GM23338 (cell line): ENCODE results near the gene ADAT1. TPM values are rescaled to one million over a fixed set of nuclear protein-coding genes. Genes with fewer than 3 reads are reported as not detected.

Experiments used
- ATAC-seq: fragments of 200-7000 bp; cut with Tn5 transposase; 3 replicates; pipeline ENCODE4 v1.9.1; 2020
- DNase-seq: peaks from one replicate; pipeline ENCODE4 v3.0.0-alpha.2; 2015; ENCODE audit warnings: low spot score
- H2AFZ ChIP-seq: fragments of 200-600 bp; sonication (generic); 2 replicates; pipeline ENCODE4 v1.8.0; 2016; ENCODE audit warnings: antibody characterized with exemption, mild to moderate bottlenecking, moderate library complexity
- H3F3A ChIP-seq: fragments of 200-600 bp; sonication (generic); replicated peaks from 2 replicates; pipeline ENCODE4 v1.8.0; 2017; ENCODE audit warnings: antibody characterized with exemption, mixed run types, low read depth
- H3K27ac ChIP-seq: fragments of 200-600 bp; sonication (generic); 2 replicates; pipeline ENCODE4 v1.6.1; 2016; ENCODE audit warnings: low read depth
- H3K27me3 ChIP-seq: fragments of 200-600 bp; sonication (generic); 2 replicates; pipeline ENCODE4 v1.8.0; 2016; ENCODE audit warnings: mild to moderate bottlenecking, mixed run types, moderate library complexity; ENCODE audit not compliant: insufficient read depth
- H3K36me3 ChIP-seq: fragments of 200-600 bp; sonication (generic); 2 replicates; pipeline ENCODE4 v1.8.0; 2016; ENCODE audit warnings: mild to moderate bottlenecking; ENCODE audit not compliant: insufficient read depth
- H3K4me1 ChIP-seq: fragments of 200-600 bp; sonication (generic); 2 replicates; pipeline ENCODE4 v1.8.0; 2016; ENCODE audit warnings: mild to moderate bottlenecking, moderate library complexity; ENCODE audit not compliant: insufficient read depth
- H3K4me2 ChIP-seq: fragments of 200-600 bp; sonication (generic); 2 replicates; pipeline ENCODE4 v1.7.1; 2017; ENCODE audit warnings: mixed run types
- H3K4me3 ChIP-seq: fragments of 200-600 bp; sonication (generic); 2 replicates; pipeline ENCODE4 v1.6.1; 2016; ENCODE audit warnings: mixed run types
- H3K79me2 ChIP-seq: fragments of 200-600 bp; sonication (generic); replicated peaks from 2 replicates; pipeline ENCODE4 v1.8.0; 2017; ENCODE audit warnings: mild to moderate bottlenecking; ENCODE audit not compliant: insufficient read depth
- H3K9me2 ChIP-seq: fragments of 200-600 bp; sonication (generic); 2 replicates; pipeline ENCODE4 v1.8.0; 2017; ENCODE audit not compliant: insufficient read depth
- H4K20me1 ChIP-seq: fragments of 200-600 bp; sonication (generic); replicated peaks from 2 replicates; pipeline ENCODE4 v1.8.0; 2017; ENCODE audit warnings: mild to moderate bottlenecking; ENCODE audit not compliant: insufficient read depth
- H3K27ac Mint-ChIP-seq: 2 replicates; pipeline ENCODE4 v1.8.0; 2020; ENCODE audit warnings: inconsistent platforms, mild to moderate bottlenecking, moderate library complexity, mixed read lengths
- H3K27me3 Mint-ChIP-seq: 3 replicates; pipeline ENCODE4 v1.8.0; 2022; ENCODE audit warnings: low read depth, mild to moderate bottlenecking, moderate library complexity, mixed read lengths, inconsistent platforms; ENCODE audit not compliant: insufficient read depth, poor library complexity
- H3K36me3 Mint-ChIP-seq: 3 replicates; pipeline ENCODE4 v1.8.0; 2021; ENCODE audit warnings: low read depth, mild to moderate bottlenecking, inconsistent platforms, moderate library complexity, mixed read lengths
- H3K4me1 Mint-ChIP-seq: 3 replicates; pipeline ENCODE4 v1.8.0; 2020; ENCODE audit warnings: mild to moderate bottlenecking, inconsistent platforms, mixed read lengths
- H3K4me3 Mint-ChIP-seq: 3 replicates; pipeline ENCODE4 v1.8.0; 2021; ENCODE audit warnings: moderate library complexity, mild to moderate bottlenecking, inconsistent platforms, mixed read lengths
- H3K9me3 Mint-ChIP-seq: 3 replicates; pipeline ENCODE4 v1.8.0; 2020; ENCODE audit warnings: moderate library complexity, mild to moderate bottlenecking, inconsistent platforms, mixed read lengths
- CREB1 ChIP-seq: fragments of 250-450 bp; sonication (Bioruptor Pico); IDR thresholded peaks from 2 replicates; pipeline ENCODE4 v1.5.0; 2020; ENCODE audit warnings: low read depth, mild to moderate bottlenecking, moderate library complexity
- JUNB ChIP-seq: IDR thresholded peaks from one replicate; pipeline ENCODE4 v1.6.1; 2016; ENCODE audit warnings: antibody characterized with exemption; ENCODE audit not compliant: unreplicated experiment
- POLR2AphosphoS5 ChIP-seq: IDR thresholded peaks from 2 replicates; pipeline ENCODE4 v1.6.1; 2016; ENCODE audit warnings: antibody characterized with exemption, low read depth
- STAT1 ChIP-seq: IDR thresholded peaks from one replicate; pipeline ENCODE4 v1.6.1; 2016; ENCODE audit warnings: antibody characterized with exemption; ENCODE audit not compliant: unreplicated experiment
- ZNF114 ChIP-seq: fragments of 250-450 bp; sonication (Bioruptor Pico); IDR thresholded peaks from 2 replicates; pipeline ENCODE4 v1.5.0; 2020; ENCODE audit warnings: mild to moderate bottlenecking, moderate library complexity
- polyA plus RNA-seq: library from polyadenylated mRNA; unstranded; fragments of >200 nt; fragmentation: Nextera tagmentation; extraction: Ambion mirVana; gene quantifications from 2 replicates; pipeline ENCODE4 v1.2.1, GENCODE V29; 2016
- total RNA-seq: library from RNA; depleted of rRNA; stranded (reverse); fragments of >200 nt; shearing (Covaris generic); gene quantifications from 2 replicates; pipeline ENCODE4 v1.2.3, GENCODE V29; 2014
- TF ChIP-seq, protein P1 (sequence below): fragments of 250-450 bp; sonication (Bioruptor Pico); IDR thresholded peaks from 2 replicates; pipeline ENCODE4 v1.5.0; 2020; ENCODE audit warnings: mild to moderate bottlenecking, moderate library complexity

ADAT1 gene
- total and polyA plus RNA-seq, 2 experiments from 2014 or later: 17.4 to 53.6 TPM

DNA sequence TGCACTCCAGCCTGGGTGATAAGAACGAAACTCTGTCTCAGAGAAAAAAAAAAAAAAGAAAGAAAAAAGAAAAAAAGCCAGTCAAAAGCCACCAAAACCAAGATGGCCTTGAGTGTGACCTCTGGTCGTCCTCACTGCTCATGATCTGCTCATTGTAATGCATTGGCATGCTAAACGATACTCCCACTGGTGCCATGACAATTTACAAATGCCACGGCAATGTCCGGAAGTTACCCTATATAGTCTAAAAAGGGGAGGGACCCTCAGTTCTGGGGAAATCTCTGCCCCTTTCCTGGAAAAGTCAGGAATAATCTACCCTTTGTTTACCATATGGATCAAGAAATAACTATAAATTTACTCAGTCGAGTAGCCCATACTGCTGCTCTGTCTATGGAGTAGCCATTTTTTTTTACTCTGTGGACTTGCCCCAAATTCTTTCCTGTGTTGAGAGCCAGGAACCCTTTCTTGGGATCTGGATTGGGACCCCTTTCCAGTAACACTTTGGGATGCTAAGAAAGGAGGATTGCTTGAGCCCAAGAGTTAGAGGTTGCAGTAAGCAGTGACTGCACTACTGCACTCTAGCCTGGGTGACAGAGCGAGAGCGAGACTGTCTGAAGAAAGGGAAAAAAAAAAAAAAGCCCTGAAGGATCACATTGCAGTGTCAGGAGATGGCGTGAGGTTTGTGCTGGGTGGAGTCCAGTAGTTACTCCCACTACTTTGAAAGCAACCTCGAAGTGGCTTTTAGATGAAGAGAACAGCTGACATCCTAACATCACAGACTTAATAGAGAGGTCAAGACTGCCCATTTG, 63.3 kb downstream of the ADAT1 start:
- Mint-ChIP-seq H3K9me3 (no peaks in the 10 kb centered on the region), H3K36me3 (no peaks in the 10 kb centered on the region), H3K27ac (0 out of 2 replicates have a peak overlapping the region, but pooled peaks have one; percentile 24), H3K4me1 (peaks cover 34% of the 10 kb centered on the region), H3K27me3 (peaks cover 11% of the 10 kb centered on the region), H3K4me3 (peak overlapping the region; percentile 36; the same call in 2 of the 3 replicates)
- H3K4me1 ChIP-seq: peaks cover 35% of the 10 kb centered on the region
- no peaks in the 10 kb centered on the region for H3K36me3 ChIP-seq
- no peaks in the 10 kb centered on the region for H3F3A ChIP-seq
- peak overlapping the region; percentile 24; the same call in 1 of the 2 replicates for H3K27ac ChIP-seq
- DNase-seq (peak; percentile 24), ATAC-seq (no peak)
- H3K4me3 ChIP-seq: 0 out of 2 replicates have a peak overlapping the region, but pooled peaks have one; percentile 25
- no peaks in the 10 kb centered on the region for H3K9me2 ChIP-seq
- H3K4me2 ChIP-seq: peak overlapping the region; percentile 60
- H2AFZ ChIP-seq: peak overlapping the region; percentile 80
- no peaks in the 10 kb centered on the region for H4K20me1 ChIP-seq
- TF ChIP-seq POLR2AphosphoS5 (no peak), ZNF114 (CRISPR knock-in tag) (no peak), STAT1 (no peak), CREB1 (CRISPR knock-in tag) (no peak), JUNB (no peak)
- TF ChIP-seq, protein P1, sequence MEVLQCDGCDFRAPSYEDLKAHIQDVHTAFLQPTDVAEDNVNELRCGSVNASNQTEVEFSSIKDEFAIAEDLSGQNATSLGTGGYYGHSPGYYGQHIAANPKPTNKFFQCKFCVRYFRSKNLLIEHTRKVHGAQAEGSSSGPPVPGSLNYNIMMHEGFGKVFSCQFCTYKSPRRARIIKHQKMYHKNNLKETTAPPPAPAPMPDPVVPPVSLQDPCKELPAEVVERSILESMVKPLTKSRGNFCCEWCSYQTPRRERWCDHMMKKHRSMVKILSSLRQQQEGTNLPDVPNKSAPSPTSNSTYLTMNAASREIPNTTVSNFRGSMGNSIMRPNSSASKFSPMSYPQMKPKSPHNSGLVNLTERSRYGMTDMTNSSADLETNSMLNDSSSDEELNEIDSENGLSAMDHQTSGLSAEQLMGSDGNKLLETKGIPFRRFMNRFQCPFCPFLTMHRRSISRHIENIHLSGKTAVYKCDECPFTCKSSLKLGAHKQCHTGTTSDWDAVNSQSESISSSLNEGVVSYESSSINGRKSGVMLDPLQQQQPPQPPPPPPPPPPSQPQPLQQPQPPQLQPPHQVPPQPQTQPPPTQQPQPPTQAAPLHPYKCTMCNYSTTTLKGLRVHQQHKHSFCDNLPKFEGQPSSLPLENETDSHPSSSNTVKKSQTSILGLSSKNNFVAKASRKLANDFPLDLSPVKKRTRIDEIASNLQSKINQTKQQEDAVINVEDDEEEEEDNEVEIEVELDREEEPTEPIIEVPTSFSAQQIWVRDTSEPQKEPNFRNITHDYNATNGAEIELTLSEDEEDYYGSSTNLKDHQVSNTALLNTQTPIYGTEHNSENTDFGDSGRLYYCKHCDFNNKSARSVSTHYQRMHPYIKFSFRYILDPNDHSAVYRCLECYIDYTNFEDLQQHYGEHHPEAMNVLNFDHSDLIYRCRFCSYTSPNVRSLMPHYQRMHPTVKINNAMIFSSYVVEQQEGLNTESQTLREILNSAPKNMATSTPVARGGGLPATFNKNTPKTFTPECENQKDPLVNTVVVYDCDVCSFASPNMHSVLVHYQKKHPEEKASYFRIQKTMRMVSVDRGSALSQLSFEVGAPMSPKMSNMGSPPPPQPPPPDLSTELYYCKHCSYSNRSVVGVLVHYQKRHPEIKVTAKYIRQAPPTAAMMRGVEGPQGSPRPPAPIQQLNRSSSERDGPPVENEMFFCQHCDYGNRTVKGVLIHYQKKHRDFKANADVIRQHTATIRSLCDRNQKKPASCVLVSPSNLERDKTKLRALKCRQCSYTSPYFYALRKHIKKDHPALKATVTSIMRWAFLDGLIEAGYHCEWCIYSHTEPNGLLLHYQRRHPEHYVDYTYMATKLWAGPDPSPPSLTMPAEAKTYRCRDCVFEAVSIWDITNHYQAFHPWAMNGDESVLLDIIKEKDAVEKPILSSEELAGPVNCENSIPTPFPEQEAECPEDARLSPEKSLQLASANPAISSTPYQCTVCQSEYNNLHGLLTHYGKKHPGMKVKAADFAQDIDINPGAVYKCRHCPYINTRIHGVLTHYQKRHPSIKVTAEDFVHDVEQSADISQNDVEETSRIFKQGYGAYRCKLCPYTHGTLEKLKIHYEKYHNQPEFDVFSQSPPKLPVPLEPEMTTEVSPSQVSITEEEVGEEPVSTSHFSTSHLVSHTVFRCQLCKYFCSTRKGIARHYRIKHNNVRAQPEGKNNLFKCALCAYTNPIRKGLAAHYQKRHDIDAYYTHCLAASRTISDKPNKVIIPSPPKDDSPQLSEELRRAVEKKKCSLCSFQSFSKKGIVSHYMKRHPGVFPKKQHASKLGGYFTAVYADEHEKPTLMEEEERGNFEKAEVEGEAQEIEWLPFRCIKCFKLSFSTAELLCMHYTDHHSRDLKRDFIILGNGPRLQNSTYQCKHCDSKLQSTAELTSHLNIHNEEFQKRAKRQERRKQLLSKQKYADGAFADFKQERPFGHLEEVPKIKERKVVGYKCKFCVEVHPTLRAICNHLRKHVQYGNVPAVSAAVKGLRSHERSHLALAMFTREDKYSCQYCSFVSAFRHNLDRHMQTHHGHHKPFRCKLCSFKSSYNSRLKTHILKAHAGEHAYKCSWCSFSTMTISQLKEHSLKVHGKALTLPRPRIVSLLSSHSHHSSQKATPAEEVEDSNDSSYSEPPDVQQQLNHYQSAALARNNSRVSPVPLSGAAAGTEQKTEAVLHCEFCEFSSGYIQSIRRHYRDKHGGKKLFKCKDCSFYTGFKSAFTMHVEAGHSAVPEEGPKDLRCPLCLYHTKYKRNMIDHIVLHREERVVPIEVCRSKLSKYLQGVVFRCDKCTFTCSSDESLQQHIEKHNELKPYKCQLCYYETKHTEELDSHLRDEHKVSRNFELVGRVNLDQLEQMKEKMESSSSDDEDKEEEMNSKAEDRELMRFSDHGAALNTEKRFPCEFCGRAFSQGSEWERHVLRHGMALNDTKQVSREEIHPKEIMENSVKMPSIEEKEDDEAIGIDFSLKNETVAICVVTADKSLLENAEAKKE (CRISPR knock-in tag): no peak
- no peaks in the 10 kb centered on the region for H3K27me3 ChIP-seq
- H3K79me2 ChIP-seq: no peaks in the 10 kb centered on the region
